T-cell (primary cell): ENCODE results near the gene PDZD7. TPM values are rescaled to one million over a fixed set of nuclear protein-coding genes. Genes with fewer than 3 reads are reported as not detected.

Experiments
- ATAC-seq, 4 experiments: fragments of 200-7000 bp in 3 of 4; fragments of 150-1000 bp in 1 of 4; cut with Tn5 transposase; replicated peaks in 1 of 4; 1 replicate in 3 of 4; 2 replicates in 1 of 4; pipeline ENCODE4 v1.10.0; 2021; ENCODE audit warnings: moderate library complexity in 3 of 4, mild to moderate bottlenecking in 2 of 4, moderate number of reproducible peaks in 1 of 4
- CTCF ChIA-PET, 2 donors: fragments of 300-600 bp; sonication (Branson Sonifier 250); formaldehyde crosslinking; loops; one replicate each; lab custom pipeline; 2022; ENCODE audit warnings: antibody characterized with exemption in 2 of 2; lab: Charles Lee
- POLR2A ChIA-PET, 2 donors: fragments of 300-600 bp; sonication (Branson Sonifier 250); formaldehyde crosslinking; loops; one replicate each; lab custom pipeline; 2022; ENCODE audit warnings: antibody characterized with exemption in 2 of 2; lab: Charles Lee
- DNase-seq, 35 experiments: peaks; one replicate each; pipeline versions ENCODE4 v3.0.0 to v3.0.0-alpha.2; 2013 to 2023
- H3K27ac ChIP-seq: one replicate; pipeline ENCODE4 v1.5.1; 2013; ENCODE audit warnings: low read length
- H3K27me3 ChIP-seq, 2 experiments: replicated peaks in 1 of 2; 1 replicate in 1 of 2; 2 replicates in 1 of 2; pipeline versions ENCODE4 v1.6.1 to v1.7.0; 2013; ENCODE audit warnings: low read length in 1 of 2, mixed read lengths in 1 of 2; ENCODE audit not compliant: control insufficient read depth in 2 of 2, insufficient read depth in 2 of 2; ENCODE audit errors: extremely low read depth in 1 of 2
- H3K36me3 ChIP-seq, 2 donors: 1 replicate in 1 of 2; 2 replicates in 1 of 2; pipeline versions ENCODE4 v1.6.1 to v1.7.0; 2013; ENCODE audit warnings: low read length in 1 of 2; ENCODE audit not compliant: control insufficient read depth in 2 of 2, insufficient read depth in 1 of 2; ENCODE audit errors: extremely low read depth in 1 of 2
- H3K4me1 ChIP-seq, 2 experiments: 1 replicate in 1 of 2; 2 replicates in 1 of 2; pipeline versions ENCODE4 v1.6.1 to v1.7.0; 2013; ENCODE audit warnings: low read length in 2 of 2, mixed read lengths in 1 of 2; ENCODE audit not compliant: insufficient read depth in 2 of 2, control insufficient read depth in 1 of 2; ENCODE audit errors: extremely low read depth in 1 of 2
- H3K4me3 ChIP-seq, 2 donors: 1 replicate in 1 of 2; 2 replicates in 1 of 2; pipeline versions ENCODE4 v1.5.1 to v1.7.0; 2013; ENCODE audit warnings: mild to moderate bottlenecking in 2 of 2, low read length in 1 of 2, moderate library complexity in 1 of 2; ENCODE audit not compliant: control insufficient read depth in 1 of 2; ENCODE audit errors: extremely low read depth in 1 of 2
- H3K9me3 ChIP-seq: 2 replicates; pipeline ENCODE4 v1.7.0; 2013
- H3K27ac Mint-ChIP-seq, 2 donors: one replicate each; pipeline ENCODE4 v1.8.0; 2020 to 2021; ENCODE audit warnings: mild to moderate bottlenecking in 2 of 2, mixed read lengths in 2 of 2
- H3K27me3 Mint-ChIP-seq, 2 donors: one replicate each; pipeline ENCODE4 v1.8.0; 2021 to 2022; ENCODE audit warnings: mixed read lengths in 2 of 2
- H3K36me3 Mint-ChIP-seq: one replicate; pipeline ENCODE4 v1.8.0; 2021; ENCODE audit warnings: mixed read lengths
- H3K4me1 Mint-ChIP-seq, 3 donors: one replicate each; pipeline ENCODE4 v1.8.0; 2020 to 2022; ENCODE audit warnings: mixed read lengths in 3 of 3, mild to moderate bottlenecking in 1 of 3
- H3K4me3 Mint-ChIP-seq, 3 donors: one replicate each; pipeline ENCODE4 v1.8.0; 2020 to 2022; ENCODE audit warnings: mild to moderate bottlenecking in 3 of 3, mixed read lengths in 3 of 3, moderate library complexity in 3 of 3
- H3K9me3 Mint-ChIP-seq, 3 donors: one replicate each; pipeline ENCODE4 v1.8.0; 2020 to 2022; ENCODE audit warnings: mixed read lengths in 3 of 3
- WGBS: methylation state at CpG from one replicate; pipeline ENCODE4 v1.1.5; 2013; ENCODE audit warnings: missing lambda C conversion rate; ENCODE audit not compliant: insufficient coverage; 5-methylcytosine and 5-hydroxymethylcytosine counted together
- total RNA-seq, 35 experiments: library from RNA in 6 of 35; stranded (reverse) in 6 of 35; fragments of 120-200 nt in 1 of 35; gene quantifications; one replicate each; pipeline versions ENCODE4 v1.2.1 to v1.2.4 and lab custom pipeline; 2013 to 2026

PDZD7 gene
- total RNA-seq, 5 donors from 2014 or later (not counting 1 experiment from before 2014, with no cell fraction given): 1.7 to 2.7 (median 2.3) TPM

DNA sequence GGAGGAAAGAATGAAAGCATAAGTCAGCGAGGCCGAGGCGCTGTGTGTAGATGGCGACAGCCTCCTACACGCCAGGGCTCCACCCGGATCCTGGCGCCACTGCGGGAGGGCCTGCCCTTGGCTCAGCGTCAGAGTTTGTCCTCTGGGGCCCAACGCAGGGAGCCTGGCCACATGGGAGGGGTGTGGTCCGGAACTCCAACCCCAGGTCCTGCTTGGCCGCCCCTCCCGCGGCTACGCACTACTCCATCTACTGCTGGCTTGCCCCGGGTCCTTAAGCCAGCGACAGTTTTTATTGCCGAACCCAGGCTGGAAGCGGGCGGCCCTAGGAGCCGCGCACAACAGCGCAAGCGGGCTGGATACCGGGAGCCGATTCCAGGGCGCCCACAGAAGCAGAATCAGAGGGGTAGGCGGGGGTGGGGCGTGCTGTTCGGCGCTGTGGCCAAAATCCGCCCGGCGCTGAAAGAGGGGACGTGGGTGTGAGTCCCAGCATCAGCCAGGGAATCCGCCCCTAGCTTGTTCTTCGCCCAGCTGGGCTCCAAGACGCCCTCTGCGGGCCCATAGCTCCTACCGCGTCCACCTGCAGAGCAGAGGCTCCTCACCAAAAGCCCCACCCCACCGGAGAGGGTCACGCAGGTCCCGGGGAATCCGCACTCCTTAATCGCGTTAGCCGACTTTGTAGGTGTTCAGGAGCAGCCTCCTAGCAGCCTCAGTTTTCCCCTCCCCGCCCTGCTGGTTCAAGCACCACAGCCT is 35.4 kb upstream of the PDZD7 start:
- peaks cover 32 to 38% of the 10 kb centered on the region in 2 donors for H3K27me3 Mint-ChIP-seq
- no peaks in the 10 kb centered on the region for H3K36me3 ChIP-seq
- no peak overlapping the region for H3K27ac ChIP-seq
- H3K9me3 ChIP-seq: no peaks in the 10 kb centered on the region
- no peaks in the 10 kb centered on the region for H3K36me3 Mint-ChIP-seq
- DNase-seq (peak in 21 of 35 experiments; percentile 14 to 69 (median 37)), ATAC-seq (peak; percentile 41 to 68 (median 54))
- ChIA-PET POLR2A (no interaction called here), CTCF (interaction anchor here (0.5 to 3.6 kb wide), 8 partner anchors 8 to 49 kb away, joined by 3 to 20 read pairs (median 5); no protein-coding TSS in a partner anchor)
- H3K27ac Mint-ChIP-seq: no peak overlapping the region
- H3K4me3 ChIP-seq: peak overlapping the region; percentile 17 to 60
- H3K27me3 ChIP-seq: peaks cover 6 to 58% of the 10 kb centered on the region in 2 experiments
- H3K9me3 Mint-ChIP-seq: no peaks in the 10 kb centered on the region
- peaks cover 16 to 46% (median 32%) of the 10 kb centered on the region in 3 donors for H3K4me1 Mint-ChIP-seq
- H3K4me1 ChIP-seq: peaks cover 11 to 48% of the 10 kb centered on the region in 2 experiments
- peak overlapping the region; percentile 61 to 84 (median 62) for H3K4me3 Mint-ChIP-seq
- WGBS: 10% methylated on average over 38 of the region's 49 CpGs

DNA sequence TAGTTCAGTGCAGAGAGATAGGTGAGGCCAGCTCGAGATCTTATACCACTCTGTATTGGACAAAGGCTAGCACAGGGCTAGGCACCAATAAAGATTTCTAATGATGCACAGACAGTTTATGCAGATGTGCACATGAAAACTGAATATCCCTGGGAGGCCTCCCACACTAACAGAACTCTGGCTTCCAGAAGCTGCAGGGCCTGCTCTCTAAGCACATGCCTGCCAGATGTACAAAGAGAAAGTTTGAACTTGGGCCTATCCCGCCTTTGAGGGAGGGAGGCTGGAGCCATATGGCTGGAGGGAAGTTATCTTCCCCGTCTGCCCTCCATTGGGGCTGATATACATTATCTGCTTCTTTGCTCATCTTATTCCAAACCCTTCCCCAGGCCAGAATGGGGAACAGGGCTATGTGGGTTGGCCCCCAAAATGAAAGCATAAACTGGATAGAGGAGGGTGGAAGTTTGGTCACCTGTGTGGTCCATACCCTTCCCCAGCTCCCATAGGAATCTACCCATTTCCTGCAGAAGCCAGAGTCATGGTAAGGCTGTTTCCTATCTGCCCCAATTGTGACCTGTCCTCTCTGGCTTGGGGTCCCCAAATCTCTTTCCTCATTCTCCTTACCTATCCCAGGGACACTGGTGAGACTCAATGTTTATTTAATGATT is 34.7 kb upstream of the PDZD7 start:
- POLR2A ChIA-PET: no interaction called here

DNA sequence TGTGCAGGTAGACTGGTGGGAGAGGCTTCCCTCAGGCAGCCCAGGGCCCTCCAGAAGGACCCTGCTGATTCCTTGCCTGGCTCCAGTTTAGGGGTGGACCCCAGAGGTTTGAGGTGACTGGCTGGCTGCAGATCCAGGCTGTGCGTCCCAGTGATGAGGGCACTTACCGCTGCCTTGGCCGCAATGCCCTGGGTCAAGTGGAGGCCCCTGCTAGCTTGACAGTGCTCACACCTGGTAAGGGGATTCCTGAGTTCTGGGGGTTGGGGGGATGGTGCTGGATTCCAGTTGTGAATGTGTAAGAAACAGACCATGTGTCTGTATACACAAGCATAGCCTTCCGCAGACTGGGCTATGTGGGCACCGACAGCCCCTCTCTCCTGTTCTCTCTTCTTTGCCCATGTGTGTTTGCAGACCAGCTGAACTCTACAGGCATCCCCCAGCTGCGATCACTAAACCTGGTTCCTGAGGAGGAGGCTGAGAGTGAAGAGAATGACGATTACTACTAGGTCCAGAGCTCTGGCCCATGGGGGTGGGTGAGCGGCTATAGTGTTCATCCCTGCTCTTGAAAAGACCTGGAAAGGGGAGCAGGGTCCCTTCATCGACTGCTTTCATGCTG is 33.6 kb upstream of the PDZD7 start:
- H3K27me3 ChIP-seq: peaks cover 6 to 58% of the 10 kb centered on the region in 2 experiments
- POLR2A ChIA-PET: interaction anchor here (0.5 kb wide), 2 partner anchors 529 to 940 kb away, joined by 3 to 4 read pairs; partner anchors contain the start of gene HIF1AN (in 1 of the 2)
- Mint-ChIP-seq H3K4me1 (peaks cover 29 to 55% (median 36%) of the 10 kb centered on the region in 3 donors), H3K27ac (peak overlapping the region in 1 of 2 donors; percentile 20), H3K4me3 (peak overlapping the region in 1 of 3 donors; percentile 93), H3K36me3 (no peaks in the 10 kb centered on the region), H3K9me3 (no peaks in the 10 kb centered on the region), H3K27me3 (peaks cover 32 to 38% of the 10 kb centered on the region in 2 donors)
- peaks cover 15 to 56% of the 10 kb centered on the region in 2 experiments for H3K4me1 ChIP-seq
- CTCF ChIA-PET: interaction anchor here (1.0 to 1.2 kb wide), 2 partner anchors 21 to 22 kb away, joined by 3 to 4 read pairs; no protein-coding TSS in a partner anchor
- no peak overlapping the region for H3K4me3 ChIP-seq
- no peak for ATAC-seq
- no peak overlapping the region for H3K27ac ChIP-seq
- DNase-seq: no peak
- WGBS: 94% methylated on average over 7 of the region's 9 CpGs
- H3K9me3 ChIP-seq: no peaks in the 10 kb centered on the region
- no peaks in the 10 kb centered on the region for H3K36me3 ChIP-seq

More for the DNA sequence above, 34.7 kb upstream of the PDZD7 start:
- Mint-ChIP-seq H3K4me1 (peaks cover 19 to 47% (median 33%) of the 10 kb centered on the region in 3 donors), H3K4me3 (peak overlapping the region in 2 of 3 donors; percentile 61 to 84), H3K27me3 (peaks cover 32 to 38% of the 10 kb centered on the region in 2 donors), H3K9me3 (no peaks in the 10 kb centered on the region), H3K27ac (no peak overlapping the region), H3K36me3 (no peaks in the 10 kb centered on the region)
- no peaks in the 10 kb centered on the region for H3K36me3 ChIP-seq
- CTCF ChIA-PET: interaction anchor here (1.0 to 1.2 kb wide), 3 partner anchors 22 to 48 kb away, joined by 3 to 5 read pairs (median 4); no protein-coding TSS in a partner anchor
- no peak overlapping the region for H3K27ac ChIP-seq
- H3K4me3 ChIP-seq: no peak overlapping the region
- 100% methylated on average over 1 of the region's 3 CpGs for WGBS
- H3K9me3 ChIP-seq: no peaks in the 10 kb centered on the region
- peaks cover 11 to 52% of the 10 kb centered on the region in 2 experiments for H3K4me1 ChIP-seq
- H3K27me3 ChIP-seq: peaks cover 6 to 58% of the 10 kb centered on the region in 2 experiments
- ATAC-seq (no peak), DNase-seq (no peak)

DNA sequence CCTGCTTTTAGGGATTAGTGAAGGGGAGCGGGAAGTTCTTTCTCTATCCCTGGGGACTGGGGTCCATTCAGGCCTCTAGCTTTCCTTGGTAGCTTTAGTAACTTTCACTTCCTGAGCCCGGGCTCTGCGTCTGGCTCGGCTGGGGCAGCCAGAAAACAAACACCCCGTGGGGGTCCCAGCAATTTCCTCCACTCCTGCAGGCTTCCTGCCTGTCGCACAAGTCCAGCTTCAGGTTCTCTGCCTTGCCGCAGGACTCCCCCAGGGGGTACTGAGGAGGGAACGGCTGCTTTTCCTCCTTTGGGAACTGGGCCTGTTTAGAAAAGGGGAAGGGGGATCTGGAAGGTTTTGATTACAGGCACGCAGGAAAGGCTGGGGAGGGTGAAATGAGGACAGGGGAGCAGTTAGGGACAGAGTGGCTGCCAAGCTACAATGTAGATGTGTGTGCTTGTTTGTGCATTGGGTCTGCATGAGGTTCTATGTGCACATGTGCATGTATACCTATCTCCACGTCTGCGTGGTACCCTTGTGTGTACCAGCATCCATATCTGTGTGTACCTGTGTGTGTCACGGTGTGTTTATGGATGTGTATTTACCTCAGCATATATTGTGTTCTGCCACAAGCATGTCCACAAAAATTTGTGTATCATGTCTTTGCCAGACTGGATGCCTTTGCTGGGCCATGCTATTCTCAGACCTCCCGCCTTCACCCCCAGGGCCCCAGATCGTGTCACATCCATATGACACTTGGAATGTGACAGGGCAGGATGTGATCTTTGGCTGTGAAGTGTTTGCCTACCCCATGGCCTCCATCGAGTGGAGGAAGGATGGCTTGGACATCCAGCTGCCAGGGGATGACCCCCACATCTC is 32.9 kb upstream of the PDZD7 start:
- peaks cover 32 to 38% of the 10 kb centered on the region in 2 donors for H3K27me3 Mint-ChIP-seq
- H3K27me3 ChIP-seq: peaks cover 6 to 58% of the 10 kb centered on the region in 2 experiments
- ATAC-seq (no peak), DNase-seq (no peak)
- H3K4me1 ChIP-seq: peaks cover 15 to 56% of the 10 kb centered on the region in 2 experiments
- no peak overlapping the region for H3K27ac Mint-ChIP-seq
- no peaks in the 10 kb centered on the region for H3K36me3 Mint-ChIP-seq
- H3K4me3 ChIP-seq: no peak overlapping the region
- ChIA-PET CTCF (interaction anchor here (0.6 to 6.1 kb wide), 5 partner anchors 13 to 33 kb away, joined by 3 to 42 read pairs (median 7); partner anchors contain the start of genes PDZD7 (in 1 of the 2) and SFXN3 (in 1 of the 2)), POLR2A (no interaction called here)
- H3K4me1 Mint-ChIP-seq: peaks cover 29 to 55% (median 36%) of the 10 kb centered on the region in 3 donors
- WGBS: 74% methylated on average over 7 of the region's 15 CpGs
- no peaks in the 10 kb centered on the region for H3K9me3 ChIP-seq
- H3K36me3 ChIP-seq: no peaks in the 10 kb centered on the region
- H3K27ac ChIP-seq: no peak overlapping the region
- no peaks in the 10 kb centered on the region for H3K9me3 Mint-ChIP-seq
- peak overlapping the region in 2 of 3 donors; percentile 17 to 93 for H3K4me3 Mint-ChIP-seq

DNA sequence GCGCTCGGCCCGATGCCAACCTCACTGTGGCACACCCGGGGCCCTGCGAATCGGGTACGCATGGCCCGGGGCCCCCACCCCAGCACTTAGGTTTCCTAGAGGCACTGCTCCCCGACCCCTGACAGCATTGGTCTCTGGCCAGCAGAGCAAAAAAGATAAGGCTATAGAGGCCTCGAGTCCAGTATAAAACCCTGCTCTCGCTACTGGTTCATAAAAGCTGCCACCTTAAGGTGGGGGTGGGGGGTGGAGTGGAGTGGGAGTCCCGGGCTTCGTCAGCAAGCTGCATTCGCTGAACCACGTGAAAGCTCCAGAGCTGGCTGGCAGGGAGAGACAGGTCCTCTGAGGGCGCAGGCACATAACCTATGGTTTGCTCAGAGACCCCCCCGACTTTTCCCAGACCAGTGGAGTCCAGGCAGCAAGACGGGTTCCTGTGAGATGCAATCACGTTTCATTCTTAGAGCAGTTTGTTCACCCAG is 32.2 kb upstream of the PDZD7 start:
- H3K27ac ChIP-seq: no peak overlapping the region
- H3K9me3 Mint-ChIP-seq: no peaks in the 10 kb centered on the region

More for the DNA sequence above, 32.2 kb upstream of the PDZD7 start:
- no peak overlapping the region for H3K27ac Mint-ChIP-seq
- H3K4me3 Mint-ChIP-seq: peak overlapping the region in 1 of 3 donors; percentile 93
- H3K4me1 ChIP-seq: peaks cover 15 to 56% of the 10 kb centered on the region in 2 experiments
- ATAC-seq: no peak
- no peaks in the 10 kb centered on the region for H3K9me3 ChIP-seq
- no peak for DNase-seq
- 17% methylated on average over 15 of the region's 19 CpGs for WGBS
- POLR2A ChIA-PET: no interaction called here
- H3K4me3 ChIP-seq: peak overlapping the region in 1 of 2 donors; percentile 99
- no peaks in the 10 kb centered on the region for H3K36me3 ChIP-seq
- CTCF ChIA-PET: interaction anchor here (0.6 to 6.1 kb wide), 5 partner anchors 12 to 32 kb away, joined by 3 to 42 read pairs (median 7); partner anchors contain the start of genes PDZD7 (in 1 of the 2) and SFXN3 (in 1 of the 2)
- peaks cover 6 to 58% of the 10 kb centered on the region in 2 experiments for H3K27me3 ChIP-seq
- no peaks in the 10 kb centered on the region for H3K36me3 Mint-ChIP-seq
- peaks cover 32 to 38% of the 10 kb centered on the region in 2 donors for H3K27me3 Mint-ChIP-seq
- peaks cover 29 to 55% (median 36%) of the 10 kb centered on the region in 3 donors for H3K4me1 Mint-ChIP-seq
